ENCODE measurements around the gene USF2.

USF2 gene

DNA sequence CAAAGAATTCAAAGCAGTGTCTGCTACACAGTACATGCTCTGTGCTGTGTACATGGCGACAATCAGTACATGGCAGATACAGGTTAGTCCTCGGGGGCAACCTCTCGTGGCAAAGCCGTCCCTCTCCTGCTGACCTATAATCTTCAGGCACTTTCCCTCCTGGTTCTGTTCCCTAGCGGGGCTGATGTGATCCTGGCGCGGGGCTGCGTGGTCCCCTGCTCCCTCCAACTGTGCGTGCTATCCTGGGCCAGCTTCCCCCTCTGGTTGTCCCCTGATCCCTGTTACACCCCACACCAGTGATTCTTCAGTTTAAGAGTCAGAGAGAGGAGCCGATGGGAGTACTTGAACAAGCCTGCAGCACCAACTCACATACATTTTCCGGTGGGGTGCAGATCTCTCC, 35.3 kb downstream of the USF2 start:
- TF ChIP-seq, protein P1, sequence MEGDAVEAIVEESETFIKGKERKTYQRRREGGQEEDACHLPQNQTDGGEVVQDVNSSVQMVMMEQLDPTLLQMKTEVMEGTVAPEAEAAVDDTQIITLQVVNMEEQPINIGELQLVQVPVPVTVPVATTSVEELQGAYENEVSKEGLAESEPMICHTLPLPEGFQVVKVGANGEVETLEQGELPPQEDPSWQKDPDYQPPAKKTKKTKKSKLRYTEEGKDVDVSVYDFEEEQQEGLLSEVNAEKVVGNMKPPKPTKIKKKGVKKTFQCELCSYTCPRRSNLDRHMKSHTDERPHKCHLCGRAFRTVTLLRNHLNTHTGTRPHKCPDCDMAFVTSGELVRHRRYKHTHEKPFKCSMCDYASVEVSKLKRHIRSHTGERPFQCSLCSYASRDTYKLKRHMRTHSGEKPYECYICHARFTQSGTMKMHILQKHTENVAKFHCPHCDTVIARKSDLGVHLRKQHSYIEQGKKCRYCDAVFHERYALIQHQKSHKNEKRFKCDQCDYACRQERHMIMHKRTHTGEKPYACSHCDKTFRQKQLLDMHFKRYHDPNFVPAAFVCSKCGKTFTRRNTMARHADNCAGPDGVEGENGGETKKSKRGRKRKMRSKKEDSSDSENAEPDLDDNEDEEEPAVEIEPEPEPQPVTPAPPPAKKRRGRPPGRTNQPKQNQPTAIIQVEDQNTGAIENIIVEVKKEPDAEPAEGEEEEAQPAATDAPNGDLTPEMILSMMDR (conservative IDR thresholded peaks at IDR 0.05; ENCODE audit: low read depth, low read length), result no peak
- DNase-seq (ENCODE audit: low read depth), result no peak
- H3K4me3 ChIP-seq (ENCODE audit: low read depth, low read length), result no peak overlapping the region

DNA sequence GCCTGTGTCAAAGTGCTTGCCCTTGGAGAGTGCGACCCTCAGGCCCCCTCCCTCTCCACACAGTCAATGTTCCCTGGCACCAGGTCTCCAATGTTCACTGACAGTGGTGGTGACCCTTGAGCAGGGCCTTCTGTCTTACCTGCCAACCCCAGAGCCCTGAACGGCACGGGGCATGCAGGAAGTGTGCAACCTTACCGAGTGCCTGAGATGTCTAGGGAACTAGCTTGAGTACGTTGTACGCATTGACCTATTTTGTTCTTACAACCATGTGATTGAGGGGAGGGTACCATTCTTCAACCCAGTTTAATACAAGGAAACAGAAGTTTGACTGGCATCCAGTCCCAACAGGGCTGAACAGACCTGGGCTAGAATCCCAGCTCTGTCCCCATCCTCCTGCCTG, 36.4 kb downstream of the USF2 start:
- DNase-seq (ENCODE audit: low read depth), result no peak
- TF ChIP-seq, protein P1 (conservative IDR thresholded peaks at IDR 0.05; ENCODE audit: low read depth, low read length), result no peak
- no peak overlapping the region for H3K4me3 ChIP-seq (ENCODE audit: low read depth, low read length)

DNA sequence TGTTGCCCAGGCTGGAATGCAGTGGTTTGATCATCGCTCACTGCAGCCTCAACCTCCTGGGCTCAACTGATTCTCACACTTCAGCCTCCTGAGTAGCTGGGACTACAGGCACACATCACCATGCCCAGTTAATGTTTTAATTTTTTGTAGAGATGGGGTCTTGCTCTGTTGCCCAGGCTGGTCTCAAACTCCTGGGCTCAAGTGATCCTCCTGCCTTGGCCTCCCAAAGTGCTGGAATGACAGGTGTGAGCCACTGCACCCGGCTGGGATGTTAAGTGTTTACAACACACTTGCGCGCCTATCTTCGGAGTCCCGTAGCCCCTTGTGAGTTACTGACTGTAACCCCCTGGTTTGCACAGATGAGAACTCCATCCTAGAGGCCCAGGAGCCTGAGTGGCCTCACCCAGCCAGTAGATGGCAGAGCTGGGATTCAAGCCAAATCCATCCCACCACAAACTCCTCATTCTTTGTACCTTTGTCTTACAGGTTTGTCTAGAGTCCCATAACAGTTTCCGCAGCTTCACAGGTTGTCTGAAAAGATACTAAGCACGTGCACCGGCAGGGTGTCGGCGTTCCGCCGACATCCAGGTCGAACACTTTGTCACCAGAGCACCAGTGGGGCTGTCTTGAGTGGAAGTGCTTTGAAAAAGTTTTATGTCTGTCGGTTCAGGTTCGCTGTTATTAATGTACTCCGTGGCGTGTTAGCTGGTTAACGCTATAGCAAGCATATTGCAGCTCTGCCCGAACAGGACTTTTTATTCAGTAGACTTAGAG, 37.9 kb downstream of the USF2 start:
- no peak overlapping the region for H3K4me3 ChIP-seq (ENCODE audit: low read depth, low read length)
- no peak for DNase-seq (ENCODE audit: low read depth)
- TF ChIP-seq, protein P1 (conservative IDR thresholded peaks at IDR 0.05; ENCODE audit: low read depth, low read length), result peak; percentile 38

DNA sequence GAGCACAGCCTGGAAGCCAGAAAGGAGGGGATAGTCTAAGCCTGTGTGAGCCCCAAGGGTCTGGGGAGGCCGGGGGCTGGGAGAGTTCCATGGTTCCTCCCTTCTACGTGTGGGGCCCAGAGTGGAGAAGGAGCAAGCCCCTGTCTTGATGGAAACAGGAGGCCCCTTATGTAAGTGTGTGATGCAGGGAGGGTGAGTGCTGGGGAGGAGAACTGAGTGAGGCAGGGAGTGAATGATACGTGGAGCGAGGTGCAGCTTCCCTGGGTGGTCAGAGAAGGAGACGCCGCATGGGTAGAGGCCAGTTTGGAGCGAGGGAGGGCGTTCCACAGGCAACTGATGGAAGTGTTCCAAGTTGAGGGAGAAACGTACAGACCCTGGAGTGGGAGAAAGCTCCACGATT, 39.2 kb downstream of the USF2 start:
- no peak overlapping the region for H3K4me3 ChIP-seq (ENCODE audit: low read depth, low read length)
- TF ChIP-seq, protein P1 (conservative IDR thresholded peaks at IDR 0.05; ENCODE audit: low read depth, low read length), result no peak
- no peak for DNase-seq (ENCODE audit: low read depth)

DNA sequence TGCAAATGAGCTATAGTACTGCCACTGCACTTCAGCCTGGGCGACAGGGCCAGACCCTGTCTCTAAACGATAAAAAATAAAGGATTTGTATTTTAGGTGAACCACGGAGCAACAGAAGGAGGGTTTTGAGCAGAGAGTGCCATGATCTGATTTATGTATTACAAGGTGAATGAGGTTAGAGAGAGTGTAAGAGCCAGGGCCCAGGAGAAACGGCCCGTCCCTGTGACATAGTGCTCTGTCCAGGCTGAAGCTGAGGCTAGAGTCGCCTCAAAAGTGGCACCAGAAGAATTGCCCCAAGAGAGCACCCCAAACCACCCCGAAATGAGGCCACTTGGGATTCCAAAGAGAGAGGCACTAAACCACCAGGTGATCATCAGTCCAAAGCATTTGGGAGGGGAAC, 40.1 kb downstream of the USF2 start:
- DNase-seq (ENCODE audit: low read depth), result no peak
- no peak overlapping the region for H3K4me3 ChIP-seq (ENCODE audit: low read depth, low read length)
- TF ChIP-seq, protein P1 (conservative IDR thresholded peaks at IDR 0.05; ENCODE audit: low read depth, low read length), result no peak

DNA sequence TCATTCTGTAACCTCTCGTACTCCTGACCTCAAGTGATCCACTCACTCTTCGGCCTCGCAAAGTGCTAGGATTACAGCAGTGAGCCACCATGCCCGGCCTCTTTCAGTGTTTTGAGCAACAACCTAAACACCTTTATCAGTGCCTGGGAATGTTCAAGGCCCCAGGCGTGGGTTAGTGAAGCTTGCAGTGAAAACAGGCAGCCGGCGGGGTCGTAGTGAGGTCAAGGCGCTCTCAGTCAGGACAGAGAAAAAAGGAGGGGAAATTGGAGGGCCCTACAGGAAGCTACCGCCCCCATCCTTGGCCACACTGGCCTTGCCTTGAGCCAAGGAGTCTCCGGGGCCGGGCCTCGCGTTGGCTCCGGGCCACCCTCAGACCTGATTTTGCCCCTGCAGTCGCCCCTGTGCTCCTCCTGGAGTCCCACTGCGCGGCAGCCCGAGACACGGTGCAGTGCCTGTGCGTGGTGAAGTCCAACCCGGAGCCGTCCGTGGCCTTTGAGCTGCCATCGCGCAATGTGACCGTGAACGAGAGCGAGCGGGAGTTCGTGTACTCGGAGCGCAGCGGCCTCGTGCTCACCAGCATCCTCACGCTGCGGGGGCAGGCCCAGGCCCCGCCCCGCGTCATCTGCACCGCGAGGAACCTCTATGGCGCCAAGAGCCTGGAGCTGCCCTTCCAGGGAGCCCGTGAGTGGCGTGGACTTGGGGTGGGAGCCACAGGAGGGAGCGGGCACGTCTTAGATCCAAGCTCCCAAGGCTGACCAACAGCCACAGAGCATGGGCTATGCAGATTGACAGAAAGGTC, 40.9 kb downstream of the USF2 start:
- no peak overlapping the region for H3K4me3 ChIP-seq (ENCODE audit: low read depth, low read length)
- DNase-seq (ENCODE audit: low read depth), result peak; percentile 89
- TF ChIP-seq, protein P1 (conservative IDR thresholded peaks at IDR 0.05; ENCODE audit: low read depth, low read length), result no peak

Measured in choroid plexus epithelial cell (primary cell).